CD4-positive, alpha-beta T cell treated with Interleukin-15 for 4 hours (primary cell): Measurements from ENCODE around the gene FOXC2.

Experiments used
- DNase-seq: peaks from one replicate; pipeline ENCODE4 v3.0.0-alpha.2; 2020; ENCODE audit warnings: low spot score

Gene FOXC2

GRCh38 chr16:86533076-86533475, 33.6 kb upstream of the FOXC2 start:
- no peak for DNase-seq

- DNase-seq: no peak
These were observed 32.8 kb upstream of the FOXC2 start for GRCh38 chr16:86533767-86534351.

GRCh38 chr16:86534779-86535615, 31.6 kb upstream of the FOXC2 start:
- no peak for DNase-seq

- DNase-seq: no peak
These were observed 30.0 kb upstream of the FOXC2 start for GRCh38 chr16:86536621-86537020.

GRCh38 chr16:86537486-86537885, 29.1 kb upstream of the FOXC2 start:
- DNase-seq: no peak

GRCh38 chr16:86538196-86538780, 28.3 kb upstream of the FOXC2 start:
- DNase-seq: no peak

- no peak for DNase-seq
These were observed 25.7 kb upstream of the FOXC2 start for GRCh38 chr16:86540894-86541293.

- no peak for DNase-seq
These were observed 25.1 kb upstream of the FOXC2 start for GRCh38 chr16:86541560-86541959.

GRCh38 chr16:86542756-86543750, 23.6 kb upstream of the FOXC2 start:
- no peak for DNase-seq

- no peak for DNase-seq
These were observed 21.1 kb upstream of the FOXC2 start for GRCh38 chr16:86545481-86545880.

GRCh38 chr16:86545954-86546637, 20.5 kb upstream of the FOXC2 start:
- no peak for DNase-seq

- no peak for DNase-seq
These were observed 20.0 kb upstream of the FOXC2 start for GRCh38 chr16:86546638-86547013.

- no peak for DNase-seq
These were observed 19.3 kb upstream of the FOXC2 start for GRCh38 chr16:86547286-86547685.

GRCh38 chr16:86549076-86549892, 17.3 kb upstream of the FOXC2 start:
- DNase-seq: no peak

GRCh38 chr16:86549893-86550190, 16.8 kb upstream of the FOXC2 start:
- DNase-seq: no peak

- no peak for DNase-seq
These were observed 16.3 kb upstream of the FOXC2 start for GRCh38 chr16:86550281-86550680.

GRCh38 chr16:86553356-86553755, 13.3 kb upstream of the FOXC2 start:
- DNase-seq: no peak

- DNase-seq: no peak
These were observed 12.1 kb upstream of the FOXC2 start for GRCh38 chr16:86554599-86554916.

GRCh38 chr16:86554917-86555703, 11.5 kb upstream of the FOXC2 start, which contains the start of gene MTHFSD:
Gene MTHFSD, minus strand, starts transcription at chr16:86555235. Its CDS starts 51 bp downstream, at chr16:86555184.
- DNase-seq: peak; percentile 96

- no peak for DNase-seq
These were observed 10.9 kb upstream of the FOXC2 start for GRCh38 chr16:86555704-86556075.
